H1 (cell line): ENCODE results near the gene GPNMB. TPM values are rescaled to one million over a fixed set of nuclear protein-coding genes. Genes with fewer than 3 reads are reported as not detected.

Experiments
- CTCF ChIA-PET: fragments of 300-600 bp; sonication (Branson Sonifier 250); formaldehyde crosslinking; loops from one replicate; lab custom pipeline; 2021; ENCODE audit not compliant: partially characterized antibody; lab: Charles Lee
- POLR2A ChIA-PET: fragments of 300-600 bp; sonication (Branson Sonifier 250); formaldehyde crosslinking; loops from one replicate; lab custom pipeline; 2021; ENCODE audit warnings: inconsistent platforms; ENCODE audit not compliant: partially characterized antibody; lab: Charles Lee
- DNase-seq, 2 experiments: peaks; one replicate each; pipeline versions ENCODE4 v3.0.0 to v3.0.0-alpha.2; 2010 to 2022; ENCODE audit warnings: low spot score in 2 of 2, low read depth in 1 of 2, mixed read lengths in 1 of 2
- FAIRE-seq: peaks from 2 replicates; lab custom pipeline; 2011; peaks lifted over from hg19 to GRCh38; lab: Jason Lieb, UNC
- H2AFZ ChIP-seq: 2 replicates; pipeline ENCODE4 v1.8.1; 2012; ENCODE audit warnings: low read length, inconsistent platforms
- H2AK5ac ChIP-seq: 2 replicates; pipeline ENCODE4 v1.6.1; 2013; ENCODE audit warnings: low read depth, low read length
- H2BK120ac ChIP-seq: replicated peaks from 2 replicates; pipeline ENCODE3; 2013; ENCODE audit warnings: low read depth, low read length, inconsistent platforms
- H2BK12ac ChIP-seq: 2 replicates; pipeline ENCODE4 v1.6.1; 2013; ENCODE audit warnings: low read depth, low read length
- H2BK15ac ChIP-seq: 2 replicates; pipeline ENCODE4 v1.6.1; 2013; ENCODE audit warnings: low read length
- H2BK20ac ChIP-seq: 2 replicates; pipeline ENCODE4 v1.6.1; 2013; ENCODE audit warnings: low read length
- H2BK5ac ChIP-seq: 2 replicates; pipeline ENCODE4 v1.6.1; 2013; ENCODE audit warnings: low read depth, low read length
- H3K14ac ChIP-seq: 2 replicates; pipeline ENCODE4 v1.6.1; 2013; ENCODE audit warnings: inconsistent platforms; ENCODE audit not compliant: insufficient read length
- H3K18ac ChIP-seq: 2 replicates; pipeline ENCODE4 v1.6.1; 2013; ENCODE audit warnings: low read length; ENCODE audit errors: extremely low read depth
- H3K23ac ChIP-seq: 2 replicates; pipeline ENCODE4 v1.6.1; 2013; ENCODE audit warnings: inconsistent platforms; ENCODE audit not compliant: insufficient read length
- H3K23me2 ChIP-seq: 2 replicates; pipeline ENCODE4 v1.6.1; 2013; ENCODE audit warnings: low read depth, low read length
- H3K27ac ChIP-seq: 2 replicates; pipeline ENCODE4 v1.6.1; 2011; ENCODE audit warnings: low read depth, low read length, inconsistent platforms
- H3K27me3 ChIP-seq, 4 experiments: replicated peaks in 1 of 4; 1 replicate in 1 of 4; 2 replicates in 3 of 4; pipeline versions ENCODE4 v1.6.1 to v1.8.1; 2011 to 2013; ENCODE audit warnings: low read length in 3 of 4, mild to moderate bottlenecking in 3 of 4, inconsistent platforms in 2 of 4, mixed read lengths in 2 of 4, moderate library complexity in 1 of 4; ENCODE audit not compliant: control insufficient read depth in 3 of 4, insufficient read depth in 3 of 4; ENCODE audit errors: extremely low read depth in 1 of 4
- H3K36me3 ChIP-seq, 4 experiments: 2 replicates each; pipeline versions ENCODE4 v1.6.1 to v1.8.1; 2011 to 2013; ENCODE audit warnings: mild to moderate bottlenecking in 4 of 4, low read length in 3 of 4, moderate library complexity in 2 of 4, control low read depth in 1 of 4, inconsistent platforms in 1 of 4; ENCODE audit not compliant: insufficient read depth in 4 of 4, control insufficient read depth in 2 of 4
- H3K4ac ChIP-seq: replicated peaks from 2 replicates; pipeline ENCODE3; 2013; ENCODE audit warnings: low read length, low read depth, mixed read lengths, inconsistent platforms; ENCODE audit not compliant: insufficient read length
- H3K4me1 ChIP-seq, 4 experiments: replicated peaks in 1 of 4; 1 replicate in 1 of 4; 2 replicates in 3 of 4; pipeline versions ENCODE4 v1.6.1 to v1.8.1; 2011 to 2013; ENCODE audit warnings: low read length in 3 of 4, inconsistent platforms in 2 of 4, mixed read lengths in 1 of 4; ENCODE audit not compliant: insufficient read depth in 4 of 4, control insufficient read depth in 3 of 4
- H3K4me2 ChIP-seq, 2 experiments: 2 replicates each; pipeline versions ENCODE4 v1.6.1 to v1.8.1; 2011 to 2013; ENCODE audit warnings: low read depth in 2 of 2, low read length in 2 of 2, control low read depth in 1 of 2, inconsistent platforms in 1 of 2, mild to moderate bottlenecking in 1 of 2; ENCODE audit not compliant: insufficient read depth in 1 of 2
- H3K4me3 ChIP-seq, 4 experiments: fragments of 200-600, 300-600 bp in 1 of 4; sonication (generic), shearing (Covaris generic), sonication (Bioruptor Twin) in 1 of 4; 2 replicates each; pipeline versions ENCODE4 v1.5.1 to v1.8.1; 2011 to 2016; ENCODE audit warnings: low read length in 4 of 4, low read depth in 3 of 4, control low read depth in 2 of 4, inconsistent platforms in 2 of 4, mild to moderate bottlenecking in 2 of 4, mixed read lengths in 1 of 4, moderate library complexity in 1 of 4; ENCODE audit not compliant: insufficient read depth in 2 of 4; ENCODE audit errors: extremely low read depth in 1 of 4
- H3K56ac ChIP-seq: replicated peaks from 2 replicates; pipeline ENCODE3; 2013; ENCODE audit warnings: low read depth, mild to moderate bottlenecking, mixed read lengths, low read length, inconsistent platforms; ENCODE audit not compliant: insufficient read length
- H3K79me1 ChIP-seq: 2 replicates; pipeline ENCODE4 v1.6.1; 2013; ENCODE audit warnings: low read depth, low read length, control low read depth
- H3K79me2 ChIP-seq, 2 experiments: 2 replicates each; pipeline versions ENCODE4 v1.6.1 to v1.8.1; 2012 to 2013; ENCODE audit warnings: low read length in 2 of 2, mild to moderate bottlenecking in 2 of 2, inconsistent platforms in 1 of 2; ENCODE audit not compliant: insufficient read depth in 2 of 2, control insufficient read depth in 1 of 2
- H3K9ac ChIP-seq, 4 experiments: replicated peaks in 1 of 4; 1 replicate in 1 of 4; 2 replicates in 3 of 4; pipeline versions ENCODE4 v1.6.1 to v1.8.1; 2011 to 2013; ENCODE audit warnings: low read depth in 3 of 4, low read length in 3 of 4, control low read depth in 2 of 4, mild to moderate bottlenecking in 2 of 4, moderate library complexity in 2 of 4, inconsistent platforms in 1 of 4; ENCODE audit errors: extremely low read depth in 1 of 4
- H3K9me3 ChIP-seq, 2 experiments: 2 replicates each; pipeline versions ENCODE4 v1.6.1 to v1.8.1; 2012 to 2013; ENCODE audit warnings: mild to moderate bottlenecking in 2 of 2, moderate library complexity in 2 of 2, control low read depth in 1 of 2, inconsistent platforms in 1 of 2, low read depth in 1 of 2, low read length in 1 of 2, mixed read lengths in 1 of 2; ENCODE audit not compliant: insufficient read depth in 2 of 2
- H4K20me1 ChIP-seq, 2 experiments: replicated peaks in 1 of 2; 2 replicates each; pipeline versions ENCODE3 to v1.8.1; 2011 to 2013; ENCODE audit warnings: inconsistent platforms in 2 of 2, low read length in 2 of 2, mild to moderate bottlenecking in 1 of 2; ENCODE audit not compliant: insufficient read depth in 2 of 2, control insufficient read depth in 1 of 2
- H4K5ac ChIP-seq: 2 replicates; pipeline ENCODE4 v1.6.1; 2013; ENCODE audit warnings: low read length, low read depth, mixed read lengths, inconsistent platforms; ENCODE audit not compliant: insufficient read length
- H4K8ac ChIP-seq: 2 replicates; pipeline ENCODE4 v1.8.0; 2013; ENCODE audit warnings: mild to moderate bottlenecking, moderate library complexity, low read length, inconsistent platforms; ENCODE audit not compliant: insufficient read depth; ENCODE audit errors: extremely low read depth
- H4K91ac ChIP-seq: replicated peaks from 2 replicates; pipeline ENCODE3; 2013; ENCODE audit warnings: low read length, mixed read lengths, inconsistent platforms; ENCODE audit not compliant: insufficient read length
- GTF2F1 ChIP-seq: IDR thresholded peaks from 2 replicates; pipeline ENCODE4 v1.6.1; 2012; ENCODE audit warnings: low read depth, low read length, improper control_type of control experiment, borderline replicate concordance
- HDAC2 ChIP-seq, 2 experiments: fragments of 300-600 bp in 1 of 2; sonication (generic) in 1 of 2; IDR thresholded peaks; 2 replicates each; pipeline ENCODE4 v1.6.1; 2011 to 2012; ENCODE audit warnings: low read depth in 2 of 2, low read length in 2 of 2, mild to moderate bottlenecking in 2 of 2, moderate library complexity in 2 of 2, borderline replicate concordance in 1 of 2, inconsistent platforms in 1 of 2
- HDAC6 ChIP-seq: IDR thresholded peaks from one replicate; pipeline ENCODE4 v1.7.1; 2012; ENCODE audit warnings: low read depth, mild to moderate bottlenecking, inconsistent platforms, low read length, moderate library complexity
- JUND ChIP-seq: IDR thresholded peaks from 2 replicates; pipeline ENCODE4 v1.6.1; 2011; ENCODE audit warnings: mild to moderate bottlenecking, improper control_type of control experiment, low read length
- POLR2AphosphoS5 ChIP-seq: IDR thresholded peaks from 2 replicates; pipeline ENCODE4 v1.6.1; 2011; ENCODE audit warnings: low read depth, low read length
- POU5F1 ChIP-seq: IDR thresholded peaks from 2 replicates; pipeline ENCODE4 v1.6.1; 2011; ENCODE audit warnings: low read depth, mild to moderate bottlenecking, low read length, moderate library complexity
- RBBP5 ChIP-seq: IDR thresholded peaks from 2 replicates; pipeline ENCODE4 v1.7.1; 2012; ENCODE audit warnings: low read depth, mild to moderate bottlenecking, inconsistent platforms, low read length, moderate library complexity, borderline replicate concordance
- RNF2 ChIP-seq: fragments of 200-900, 300-1000 bp; sonication (generic); IDR thresholded peaks from 2 replicates; pipeline ENCODE4 v1.7.1; 2016; ENCODE audit warnings: borderline replicate concordance, low read depth, mild to moderate bottlenecking, antibody characterized with exemption, low read length; ENCODE audit not compliant: poor library complexity, severe bottlenecking; ENCODE audit errors: missing control alignments
- WGBS, 2 experiments: shearing (Covaris generic) in 1 of 2; methylation state at CpG; one replicate each; pipeline versions ENCODE4 v1.1.6 to v1.1.7; 2013 to 2015; ENCODE audit warnings: low lambda C conversion rate in 2 of 2, mixed read lengths in 2 of 2, inconsistent platforms in 1 of 2, low coverage in 1 of 2, missing lambda C conversion rate in 1 of 2; ENCODE audit not compliant: insufficient replicate concordance in 2 of 2, insufficient coverage in 1 of 2, insufficient read length in 1 of 2; ENCODE audit errors: extremely low coverage in 1 of 2, missing lambda C conversion rate in 1 of 2; 5-methylcytosine and 5-hydroxymethylcytosine counted together
- polyA plus RNA-seq, 7 experiments: library from polyadenylated mRNA; depleted of rRNA in 3 of 7; stranded (reverse) in 5 of 7; unstranded in 2 of 7; fragments of >200 nt in 5 of 7; fragments of 200-250 nt in 2 of 7; gene quantifications; 1 replicate in 5 of 7; 2 replicates in 1 of 7; 4 replicates in 1 of 7; pipeline versions ENCODE4 v1.2.1 to v1.2.3, GENCODE V29; 2011 to 2013; ENCODE audit warnings: missing spikeins in 2 of 7, mixed read lengths in 2 of 7
- total RNA-seq: library from RNA; stranded (reverse); fragmentation: NEBNext Ultra II Directional; extraction: Animal tissue kit (Norgen Biotek cat#: 25700); gene quantifications from 2 replicates; pipeline ENCODE4 v1.2.1, GENCODE V29; 2021
- TF ChIP-seq, protein P1 (sequence below): IDR thresholded peaks from 2 replicates; pipeline ENCODE4 v1.6.1; 2012; ENCODE audit warnings: low read length, inconsistent platforms

The GPNMB gene
- total and polyA plus RNA-seq, 2 of the 8 experiments (the other 6 are each of a cell fraction or from before 2014, with no cell fraction given), result 1.1 to 1.4 TPM

- FAIRE-seq, result no peak
- H3K23ac ChIP-seq, result no peak overlapping the region
- no peak overlapping the region for H3K14ac ChIP-seq
- WGBS, 2 experiments, result 93% methylated on average over 4 of the region's 4 CpGs; no CpG with 5 or more reads in 1 of the 2 experiments
- H2BK5ac ChIP-seq, result no peak overlapping the region
- ChIA-PET POLR2A (interaction anchor here (0.8 to 1.4 kb wide), 3 partner anchors 11 to 248 kb away, joined by 3 read pairs; no protein-coding TSS in a partner anchor), CTCF (interaction anchor here (0.6 to 1.7 kb wide), 3 partner anchors 9 to 68 kb away, joined by 3 to 6 read pairs (median 3); no protein-coding TSS in a partner anchor)
- no peaks in the 10 kb centered on the region for H3K4me1 ChIP-seq
- TF ChIP-seq POU5F1 (no peak), GTF2F1 (no peak), POLR2AphosphoS5 (no peak), HDAC6 (no peak), JUND (no peak), HDAC2 (IDR thresholded peaks at IDR 0.05; ENCODE audit: borderline replicate concordance in 1 of 2, low read depth in 2 of 2, low read length in 2 of 2) (no peak), RBBP5 (no peak), RNF2 (no peak)
- TF ChIP-seq, protein P1, sequence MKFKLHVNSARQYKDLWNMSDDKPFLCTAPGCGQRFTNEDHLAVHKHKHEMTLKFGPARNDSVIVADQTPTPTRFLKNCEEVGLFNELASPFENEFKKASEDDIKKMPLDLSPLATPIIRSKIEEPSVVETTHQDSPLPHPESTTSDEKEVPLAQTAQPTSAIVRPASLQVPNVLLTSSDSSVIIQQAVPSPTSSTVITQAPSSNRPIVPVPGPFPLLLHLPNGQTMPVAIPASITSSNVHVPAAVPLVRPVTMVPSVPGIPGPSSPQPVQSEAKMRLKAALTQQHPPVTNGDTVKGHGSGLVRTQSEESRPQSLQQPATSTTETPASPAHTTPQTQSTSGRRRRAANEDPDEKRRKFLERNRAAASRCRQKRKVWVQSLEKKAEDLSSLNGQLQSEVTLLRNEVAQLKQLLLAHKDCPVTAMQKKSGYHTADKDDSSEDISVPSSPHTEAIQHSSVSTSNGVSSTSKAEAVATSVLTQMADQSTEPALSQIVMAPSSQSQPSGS, result no peak
- no peak overlapping the region for H3K9ac ChIP-seq
- H4K8ac ChIP-seq, result no peak overlapping the region
- H4K5ac ChIP-seq, result no peak overlapping the region
- H3K27me3 ChIP-seq, result no peaks in the 10 kb centered on the region
- no peak overlapping the region for H2AK5ac ChIP-seq
- no peak overlapping the region for H3K18ac ChIP-seq
- H2BK15ac ChIP-seq, result no peak overlapping the region
- no peaks in the 10 kb centered on the region for H3K79me2 ChIP-seq
- no peaks in the 10 kb centered on the region for H3K9me3 ChIP-seq
- H3K36me3 ChIP-seq, result no peaks in the 10 kb centered on the region
- no peaks in the 10 kb centered on the region for H3K23me2 ChIP-seq
- no peak overlapping the region for H3K4ac ChIP-seq
- H2AFZ ChIP-seq, result no peak overlapping the region
- no peak overlapping the region for H3K27ac ChIP-seq
- no peak for DNase-seq
- H3K56ac ChIP-seq, result no peak overlapping the region
- no peak overlapping the region for H4K91ac ChIP-seq
- no peak overlapping the region for H3K4me2 ChIP-seq
- no peak overlapping the region for H2BK20ac ChIP-seq
- H4K20me1 ChIP-seq, result no peaks in the 10 kb centered on the region
- H3K79me1 ChIP-seq, result no peaks in the 10 kb centered on the region
- no peak overlapping the region for H2BK12ac ChIP-seq
- no peak overlapping the region for H3K4me3 ChIP-seq
- H2BK120ac ChIP-seq, result no peak overlapping the region
These were observed 36.5 kb downstream of the GPNMB start for GRCh38 chr7:23283086-23283485.
